Loucy (cell line): ENCODE results near the gene VANGL2.

Experiments
- EZH2phosphoT487 ChIP-seq: fragments of 200-600 bp; IDR thresholded peaks from 2 replicates; pipeline ENCODE4 v1.6.1; 2018; ENCODE audit warnings: antibody characterized with exemption, mild to moderate bottlenecking, moderate library complexity, borderline replicate concordance
- TF ChIP-seq, protein P1 (sequence below): fragments of 200-600 bp; sonication (generic); conservative IDR thresholded peaks from 2 replicates; pipeline ENCODE4 v1.5.1; 2014; ENCODE audit warnings: mild to moderate bottlenecking, antibody characterized with exemption, low read length

DNA sequence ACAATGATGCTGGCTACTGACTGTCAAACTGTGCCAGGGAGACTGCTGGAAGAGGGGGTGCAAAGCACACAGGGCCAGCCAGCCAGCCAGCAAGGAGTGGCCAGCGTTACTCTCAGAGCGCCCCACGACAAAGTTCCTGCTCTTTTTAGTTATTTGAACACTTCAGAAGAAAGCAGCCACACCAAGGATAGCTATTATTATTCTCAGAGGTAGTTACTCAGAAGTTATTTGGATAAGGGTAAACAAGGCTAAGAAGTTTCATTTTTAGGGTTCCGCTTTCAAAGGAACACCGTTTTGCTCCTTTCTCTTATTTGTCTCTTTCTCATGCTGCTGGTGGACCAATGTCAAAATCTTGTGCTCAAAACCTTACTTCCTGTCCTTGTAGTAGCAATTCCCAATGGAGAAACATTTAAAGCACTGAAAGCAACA is 59.9 kb downstream of the VANGL2 start:
- TF ChIP-seq, protein P1, sequence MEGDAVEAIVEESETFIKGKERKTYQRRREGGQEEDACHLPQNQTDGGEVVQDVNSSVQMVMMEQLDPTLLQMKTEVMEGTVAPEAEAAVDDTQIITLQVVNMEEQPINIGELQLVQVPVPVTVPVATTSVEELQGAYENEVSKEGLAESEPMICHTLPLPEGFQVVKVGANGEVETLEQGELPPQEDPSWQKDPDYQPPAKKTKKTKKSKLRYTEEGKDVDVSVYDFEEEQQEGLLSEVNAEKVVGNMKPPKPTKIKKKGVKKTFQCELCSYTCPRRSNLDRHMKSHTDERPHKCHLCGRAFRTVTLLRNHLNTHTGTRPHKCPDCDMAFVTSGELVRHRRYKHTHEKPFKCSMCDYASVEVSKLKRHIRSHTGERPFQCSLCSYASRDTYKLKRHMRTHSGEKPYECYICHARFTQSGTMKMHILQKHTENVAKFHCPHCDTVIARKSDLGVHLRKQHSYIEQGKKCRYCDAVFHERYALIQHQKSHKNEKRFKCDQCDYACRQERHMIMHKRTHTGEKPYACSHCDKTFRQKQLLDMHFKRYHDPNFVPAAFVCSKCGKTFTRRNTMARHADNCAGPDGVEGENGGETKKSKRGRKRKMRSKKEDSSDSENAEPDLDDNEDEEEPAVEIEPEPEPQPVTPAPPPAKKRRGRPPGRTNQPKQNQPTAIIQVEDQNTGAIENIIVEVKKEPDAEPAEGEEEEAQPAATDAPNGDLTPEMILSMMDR = no peak
- no peak for TF ChIP-seq EZH2phosphoT487
